ENCODE measurements around the gene FIGNL2.

The FIGNL2 gene

GRCh38 chr12:51852404-51853137, 4.1 kb upstream of the FIGNL2 start:
- no peak for DNase-seq

DNA sequence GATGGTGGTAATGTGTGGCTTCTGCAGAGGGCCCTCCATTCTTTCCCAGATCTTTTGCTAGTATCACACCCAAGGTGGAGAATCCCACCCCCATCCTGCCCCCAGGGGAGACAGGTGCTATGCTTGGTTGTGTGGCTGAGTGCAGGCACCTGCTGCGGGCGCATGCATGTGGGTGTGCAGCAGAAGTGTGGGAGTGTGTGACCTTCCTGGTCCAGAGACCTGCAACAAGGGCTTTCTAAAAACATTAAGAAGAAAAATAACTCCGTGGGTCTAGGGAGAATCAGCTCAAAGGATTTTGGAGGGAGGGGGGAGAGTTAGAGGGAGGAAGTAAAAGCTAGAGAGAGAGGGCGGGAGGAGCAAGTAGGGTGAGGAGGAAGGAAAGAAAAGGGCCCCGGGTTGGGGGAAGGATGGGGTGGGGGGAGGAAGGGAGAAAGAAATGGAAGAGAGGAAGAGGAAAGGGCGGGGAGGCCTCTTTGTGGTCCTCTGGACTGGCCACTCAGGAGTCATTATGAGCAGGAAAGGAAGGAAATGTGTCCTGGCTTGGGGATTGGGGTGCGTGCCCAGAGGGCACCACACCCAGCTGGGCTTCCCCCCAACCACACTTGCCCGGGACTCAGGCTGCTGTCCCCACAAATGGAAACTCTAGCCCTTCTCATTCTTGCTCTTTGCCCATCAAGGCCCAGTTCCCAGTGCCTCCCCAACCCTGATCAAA, 3.1 kb upstream of the FIGNL2 start:
- DNase-seq: no peak

DNA sequence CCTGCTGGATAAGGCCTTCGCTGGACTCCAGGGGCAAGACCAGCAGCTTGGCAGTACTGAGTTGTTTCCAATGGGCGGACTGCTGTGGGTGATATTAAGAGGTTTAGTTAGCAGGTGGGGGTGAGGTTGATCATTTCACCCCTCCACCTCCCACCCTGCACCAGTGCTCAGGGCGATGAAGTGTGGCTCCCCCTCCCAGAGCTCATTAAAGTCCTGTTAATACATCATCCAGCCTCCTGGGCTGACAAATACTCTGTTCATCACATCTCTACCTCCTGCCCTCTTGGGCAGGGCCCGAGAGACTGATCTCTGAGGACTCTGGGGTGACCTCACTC, 2.4 kb upstream of the FIGNL2 start:
- no peak for DNase-seq

GRCh38 chr12:51850081-51850964, 1.8 kb upstream of the FIGNL2 start:
- no peak for DNase-seq

GRCh38 chr12:51848841-51849735, 570 bp upstream of the FIGNL2 start:
- DNase-seq: no peak

- no peak for DNase-seq
These were observed 734 bp downstream of the FIGNL2 start for GRCh38 chr12:51847643-51848325.

DNA sequence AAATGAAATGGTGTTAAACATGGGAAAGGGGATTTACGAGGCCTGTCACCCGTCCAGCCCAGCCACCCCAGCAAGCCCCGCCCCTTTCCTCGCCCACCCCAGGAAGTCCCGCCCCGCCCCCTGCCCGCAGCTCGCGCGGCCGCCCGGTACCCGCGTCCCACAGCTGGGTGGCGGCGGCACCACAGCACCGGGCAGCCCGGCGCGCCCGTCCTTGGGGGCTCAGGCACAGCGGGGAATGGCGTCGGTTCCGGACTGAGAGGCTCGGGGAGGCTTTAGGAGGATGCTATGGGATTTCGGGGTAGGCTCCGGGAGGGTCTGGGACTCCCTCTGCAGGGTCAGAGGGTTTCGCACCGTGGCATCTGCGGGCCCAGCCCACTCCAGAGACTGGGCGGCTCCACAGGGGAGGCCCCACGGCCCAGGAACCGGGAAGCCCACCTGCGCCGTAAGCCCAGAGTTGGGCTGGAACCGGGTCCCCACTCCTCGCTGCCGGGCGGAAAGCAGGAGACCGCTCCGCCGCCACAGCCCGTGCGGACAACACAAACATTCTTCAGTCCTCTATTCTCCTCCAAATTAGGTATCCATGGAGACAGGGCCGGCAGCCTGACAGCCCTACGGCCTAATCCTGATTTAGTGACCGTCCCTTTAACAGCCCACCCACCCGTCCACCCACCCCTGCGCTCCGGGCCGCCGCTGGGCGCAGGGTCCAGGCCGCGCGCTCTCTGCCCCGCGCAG, 1.4 kb downstream of the FIGNL2 start:
- DNase-seq: peak; percentile 74

GRCh38 chr12:51846271-51846691, 2.2 kb downstream of the FIGNL2 start:
- DNase-seq: no peak

GRCh38 chr12:51845482-51845881, 3.0 kb downstream of the FIGNL2 start:
- DNase-seq: no peak

DNA sequence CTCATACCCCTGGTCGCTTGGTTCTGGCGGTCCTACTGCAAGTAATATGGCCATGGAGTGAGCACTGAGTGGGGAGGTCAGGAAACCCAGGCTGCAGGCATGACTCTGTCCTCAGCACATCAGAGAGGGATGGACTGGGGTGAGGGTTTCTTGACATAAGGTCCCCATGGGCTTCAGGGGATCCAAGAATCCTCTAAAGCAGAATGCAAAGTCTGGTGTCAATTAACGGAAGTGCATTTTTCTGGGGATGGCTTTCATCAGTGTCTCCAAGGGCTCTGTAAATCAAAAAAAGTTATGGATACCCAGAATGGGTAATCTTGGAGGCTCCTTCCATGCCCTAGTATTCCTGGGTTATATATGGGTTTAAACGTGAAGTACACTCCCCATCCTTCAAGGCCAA, 3.7 kb downstream of the FIGNL2 start:
- no peak for DNase-seq

DNA sequence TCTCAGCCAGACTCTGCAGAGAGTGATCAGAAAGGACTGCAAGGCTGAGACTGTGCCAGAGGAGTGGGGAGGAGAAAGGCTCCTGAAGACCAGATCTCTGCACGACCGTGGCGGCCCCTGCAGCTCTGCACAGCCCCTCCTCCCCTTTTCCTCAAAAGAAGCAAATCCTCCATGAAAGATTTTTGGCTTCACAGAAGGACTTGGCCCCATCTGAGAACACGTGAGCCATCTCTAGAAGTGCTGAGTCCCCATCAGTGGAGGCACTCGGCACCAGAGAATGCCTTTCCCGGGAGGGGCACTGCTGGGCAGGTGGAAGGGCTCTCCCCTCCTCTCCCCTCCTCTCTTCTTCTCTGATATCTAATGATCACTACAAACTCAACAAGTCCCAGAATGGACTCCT, 6.8 kb downstream of the FIGNL2 start:
- DNase-seq: no peak

- no peak for DNase-seq
These were observed 7.6 kb downstream of the FIGNL2 start for GRCh38 chr12:51840966-51841365.

- DNase-seq: no peak
These were observed 9.1 kb downstream of the FIGNL2 start for GRCh38 chr12:51839310-51839947.

- DNase-seq: no peak
These were observed 9.8 kb downstream of the FIGNL2 start for GRCh38 chr12:51838762-51839161.

GRCh38 chr12:51838036-51838435, 10.5 kb downstream of the FIGNL2 start:
- no peak for DNase-seq

DNA sequence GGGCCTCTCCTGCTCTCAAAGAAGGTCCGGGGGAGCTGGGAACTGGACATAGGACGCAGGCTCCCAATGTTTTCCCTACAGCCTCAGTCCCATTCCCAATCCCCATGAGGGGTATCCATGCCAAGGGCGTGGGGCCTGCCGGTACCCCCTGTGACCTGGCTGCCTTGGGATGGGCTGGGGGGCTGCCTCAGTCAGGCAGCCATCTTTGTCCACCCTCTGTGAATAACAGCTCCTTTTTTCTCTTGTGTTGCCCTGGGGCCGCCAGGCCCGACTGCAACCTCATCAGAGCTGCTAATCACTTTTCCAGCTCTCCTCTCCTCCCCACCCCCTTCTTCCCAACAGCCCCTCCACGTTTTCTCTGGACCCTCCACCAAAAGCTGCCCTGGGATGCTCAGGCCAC, 11.2 kb downstream of the FIGNL2 start:
- no peak for DNase-seq

GRCh38 chr12:51836827-51837173, 11.7 kb downstream of the FIGNL2 start:
- DNase-seq: no peak

DNA sequence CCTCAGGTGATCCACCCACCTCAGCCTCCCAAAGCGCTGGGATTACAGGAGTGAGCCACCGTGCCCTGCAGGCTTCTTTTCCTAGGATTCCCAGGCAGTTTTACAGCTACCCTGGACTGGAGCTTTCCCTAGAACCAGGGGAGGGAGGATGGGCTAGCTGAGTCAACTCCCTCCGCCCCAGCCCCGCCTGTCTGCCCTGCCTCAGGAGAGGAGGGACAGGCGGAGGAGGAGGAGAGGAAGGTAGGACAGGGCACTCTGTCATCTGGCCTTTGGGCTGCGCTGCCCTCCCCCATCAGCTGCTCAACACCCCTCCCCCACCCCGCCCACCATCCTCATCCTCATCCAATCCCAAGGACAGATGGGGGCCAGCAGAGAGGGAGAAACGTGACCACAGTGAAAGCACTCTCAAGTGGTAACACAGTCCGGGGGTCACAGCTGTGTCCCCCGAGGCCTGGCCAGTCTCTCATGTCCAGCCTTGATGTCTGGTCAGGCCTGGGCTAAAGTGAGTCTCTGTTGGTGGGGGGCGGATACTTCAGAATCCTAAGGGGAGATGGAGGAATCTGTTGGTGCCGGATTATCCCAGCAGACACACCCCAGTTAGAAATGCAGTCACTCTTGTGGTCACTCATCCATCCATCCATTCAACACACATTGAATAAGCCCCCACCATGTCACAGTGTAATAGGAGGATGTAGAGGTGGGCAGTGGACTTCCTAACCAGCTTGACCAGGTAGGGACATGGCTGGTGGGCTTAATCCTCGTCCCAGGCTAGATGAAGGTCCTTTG, 12.3 kb downstream of the FIGNL2 start:
- no peak for DNase-seq

DNA sequence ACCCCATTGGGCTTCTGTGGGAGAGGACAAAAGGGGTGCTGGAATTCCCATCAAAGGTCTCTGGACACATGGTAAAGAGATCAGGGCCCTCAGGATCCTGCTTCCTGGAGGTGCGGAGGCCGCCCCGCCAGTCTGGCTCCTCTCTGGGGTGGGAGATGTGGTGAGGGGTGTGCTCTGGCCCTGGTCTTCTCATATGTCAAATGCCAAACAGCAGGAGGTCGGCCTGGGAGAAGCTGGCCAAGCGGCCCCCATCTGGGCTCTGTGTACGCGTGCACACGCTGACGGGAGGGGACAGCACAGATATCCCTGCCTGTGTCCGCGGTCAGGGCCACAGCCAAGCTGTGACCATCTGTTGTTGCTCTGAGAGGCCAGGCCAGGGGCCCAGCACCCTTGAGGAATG, 14.1 kb downstream of the FIGNL2 start:
- DNase-seq: no peak
